HG03108 (cell line): ENCODE data around the gene SUFU.

Experiments
- ATAC-seq: cut with Tn5 transposase; IDR thresholded peaks from one replicate; pipeline ENCODE4 v1.9.1; 2021; ENCODE audit warnings: moderate library complexity; ENCODE audit not compliant: unreplicated experiment

Gene SUFU

GRCh38 chr10:102631525-102632393 is 128.0 kb downstream of the SUFU start:
- ATAC-seq: no peak

GRCh38 chr10:102632394-102633111 is 128.8 kb downstream of the SUFU start:
- ATAC-seq: no peak

GRCh38 chr10:102633287-102633686 is 129.5 kb downstream of the SUFU start:
- no peak for ATAC-seq

- no peak for ATAC-seq
Observed at GRCh38 chr10:102633848-102634247, 130.1 kb downstream of the SUFU start.

GRCh38 chr10:102634686-102635085 is 130.9 kb downstream of the SUFU start:
- no peak for ATAC-seq

GRCh38 chr10:102635377-102635776 is 131.6 kb downstream of the SUFU start:
- no peak for ATAC-seq

- no peak for ATAC-seq
Observed at GRCh38 chr10:102639537-102639936, 135.8 kb downstream of the SUFU start.

GRCh38 chr10:102641402-102641801 is 137.6 kb downstream of the SUFU start:
- no peak for ATAC-seq

- ATAC-seq: peak; percentile 50
Observed at GRCh38 chr10:102641880-102642735, 138.3 kb downstream of the SUFU start.

GRCh38 chr10:102642736-102643335 is 139.1 kb downstream of the SUFU start:
- ATAC-seq: no peak

GRCh38 chr10:102643336-102644065 is 139.7 kb downstream of the SUFU start:
- no peak for ATAC-seq

GRCh38 chr10:102644066-102644645 is 140.4 kb downstream of the SUFU start, which contains the start of gene TRIM8:
Gene TRIM8 (plus strand): TSS chr10:102644479. CDS start chr10:102644618, 139 bp downstream.
- no peak for ATAC-seq

- ATAC-seq: no peak
Observed at GRCh38 chr10:102644646-102645387, 141.0 kb downstream of the SUFU start.

- no peak for ATAC-seq
Observed at GRCh38 chr10:102645388-102645740, 141.6 kb downstream of the SUFU start.

- peak; percentile 28 for ATAC-seq
Observed at GRCh38 chr10:102645741-102646609, 142.2 kb downstream of the SUFU start.

- no peak for ATAC-seq
Observed at GRCh38 chr10:102646610-102647442, 143.1 kb downstream of the SUFU start.
